HG03108 (cell line): ENCODE data around the gene SLC9A7.
A peak's percentile ranks its signal among the peaks of the same experiment; 100 is the strongest.
"Not testable (repeated sequence)": the region's sequence is repeated elsewhere in the genome, so short reads cannot be mapped to it uniquely, and the experiment has no call there.

Experiments used
- ATAC-seq: cut with Tn5 transposase; IDR thresholded peaks from one replicate; pipeline ENCODE4 v1.9.1; 2021; ENCODE audit warnings: moderate library complexity; ENCODE audit not compliant: unreplicated experiment

SLC9A7 gene

GRCh38 chrX:46758956-46759644 lies at the start of gene SLC9A7:
Gene SLC9A7, minus strand, starts transcription at chrX:46759118. Its CDS starts 89 bp downstream, at chrX:46759029.
- ATAC-seq = peak; percentile 55

- ATAC-seq = no peak
Observed at GRCh38 chrX:46805270-46805669, 46.4 kb upstream of the SLC9A7 start.

- no peak for ATAC-seq
Observed at GRCh38 chrX:46803140-46803539, 44.2 kb upstream of the SLC9A7 start.

GRCh38 chrX:46796574-46797191 lies 37.8 kb upstream of the SLC9A7 start:
- ATAC-seq = no peak

- no peak for ATAC-seq
Observed at GRCh38 chrX:46793386-46794143, 34.6 kb upstream of the SLC9A7 start.

- no peak for ATAC-seq
Observed at GRCh38 chrX:46792810-46793188, 33.9 kb upstream of the SLC9A7 start.

- peak; percentile 62 for ATAC-seq
Observed at GRCh38 chrX:46791927-46792809, 33.2 kb upstream of the SLC9A7 start.

GRCh38 chrX:46788902-46789301 lies 30.0 kb upstream of the SLC9A7 start:
- no peak for ATAC-seq

GRCh38 chrX:46784437-46784836 lies 25.5 kb upstream of the SLC9A7 start:
- not testable (repeated sequence) for ATAC-seq

GRCh38 chrX:46782034-46782433 lies 23.1 kb upstream of the SLC9A7 start:
- no peak for ATAC-seq

- no peak for ATAC-seq
Observed at GRCh38 chrX:46777971-46778810, 19.3 kb upstream of the SLC9A7 start.

- ATAC-seq = no peak
Observed at GRCh38 chrX:46770817-46771163, 11.9 kb upstream of the SLC9A7 start.

GRCh38 chrX:46770000-46770816 lies 11.3 kb upstream of the SLC9A7 start:
- no peak for ATAC-seq

GRCh38 chrX:46762963-46763362 lies 4.0 kb upstream of the SLC9A7 start:
- no peak for ATAC-seq

GRCh38 chrX:46759645-46759974 lies 692 bp upstream of the SLC9A7 start:
- ATAC-seq = no peak

GRCh38 chrX:46758163-46758955 lies 559 bp downstream of the SLC9A7 start:
- ATAC-seq = peak; percentile 9

GRCh38 chrX:46757593-46757992 lies 1.3 kb downstream of the SLC9A7 start:
- no peak for ATAC-seq

GRCh38 chrX:46757052-46757451 lies 1.9 kb downstream of the SLC9A7 start:
- no peak for ATAC-seq

GRCh38 chrX:46755671-46756070 lies 3.2 kb downstream of the SLC9A7 start:
- ATAC-seq = no peak
